ENCODE results near the gene ARAP1.

GRCh38 chr11:72732329-72732728 lies 19.9 kb downstream of the ARAP1 start:
- TF ChIP-seq SUZ12 (IDR thresholded peaks at IDR 0.05; ENCODE audit: extremely low read depth, insufficient read depth, insufficient read length) = no peak
- no peak for TF ChIP-seq ZNF274 (IDR thresholded peaks at IDR 0.05; ENCODE audit: low read depth, low read length)
- TF ChIP-seq YY1 (IDR thresholded peaks at IDR 0.05; ENCODE audit: insufficient read depth, insufficient read length) = no peak
